Mammary epithelial cell (primary cell): ENCODE measurements around the gene RNF103.

ENCODE experiments used
- CTCF ChIP-seq, 2 donors: IDR thresholded peaks in 1 of 2; conservative IDR thresholded peaks in 1 of 2; 2 replicates each; pipeline ENCODE4 v1.5.1; 2011 to 2012; ENCODE audit warnings: inconsistent platforms in 2 of 2, low read length in 2 of 2, mild to moderate bottlenecking in 2 of 2, control low read depth in 1 of 2, low read depth in 1 of 2; ENCODE audit not compliant: insufficient read depth in 1 of 2; ENCODE audit errors: extremely low read depth in 1 of 2
- EZH2 ChIP-seq: IDR thresholded peaks from 2 replicates; pipeline ENCODE4 v1.6.1; 2012; ENCODE audit warnings: low read length, inconsistent platforms, borderline replicate concordance

DNA sequence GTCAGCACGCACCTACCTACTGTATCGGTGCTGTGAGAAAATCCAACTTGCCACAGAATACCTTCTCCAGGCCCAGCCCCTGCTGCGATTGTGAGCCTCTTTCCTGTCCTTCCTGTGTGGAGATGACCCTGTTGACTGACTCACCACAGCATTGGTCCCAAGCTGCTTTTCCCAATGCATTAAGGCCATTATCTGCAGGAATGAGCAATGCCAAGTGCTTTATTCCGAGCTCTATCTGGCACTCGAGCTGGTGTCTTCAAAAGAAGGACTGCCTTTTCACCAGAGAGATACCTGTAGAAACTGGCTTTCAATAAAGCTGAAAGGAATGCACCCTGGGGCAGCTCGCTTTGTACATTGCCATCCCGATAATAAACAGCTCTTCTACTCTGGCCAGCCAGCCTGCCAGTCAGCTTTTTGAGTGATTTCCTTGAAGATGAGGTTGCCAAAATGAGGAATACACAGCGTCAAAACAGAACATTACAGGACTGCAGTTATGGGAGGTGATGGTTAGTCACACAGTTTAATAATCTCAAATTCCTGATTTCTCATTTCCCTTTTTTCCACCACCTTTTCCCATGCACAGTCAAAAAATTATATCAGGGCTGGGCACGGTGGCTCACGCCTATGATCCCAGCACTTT lies 8.3 kb upstream of the RNF103 start:
- TF ChIP-seq CTCF (conservative IDR thresholded peaks at IDR 0.05 in 1 of 2, IDR thresholded peaks at IDR 0.05 in 1 of 2; ENCODE audit: extremely low read depth in 1 of 2, insufficient read depth in 1 of 2, low read depth in 1 of 2, low read length in 2 of 2) (no peak), EZH2 (no peak)
